CD14-positive monocyte (primary cell): ENCODE results near the gene LRP1B. TPM values are rescaled to one million over a fixed set of nuclear protein-coding genes. Genes with fewer than 3 reads are reported as not detected.

Experiments used
- DNase-seq, 3 donors: peaks; one replicate each; pipeline ENCODE4 v3.0.0-alpha.2; 2011 to 2022
- H2AFZ ChIP-seq: 2 replicates; pipeline ENCODE4 v1.6.0; 2012; ENCODE audit warnings: mild to moderate bottlenecking, low read depth, low read length, inconsistent platforms; ENCODE audit not compliant: insufficient read depth, poor library complexity, severe bottlenecking
- H3K27ac ChIP-seq, 2 donors: 1 replicate in 1 of 2; 2 replicates in 1 of 2; pipeline ENCODE4 v1.5.1; 2012 to 2013; ENCODE audit warnings: low read length in 2 of 2, control low read depth in 1 of 2, inconsistent platforms in 1 of 2, low read depth in 1 of 2, mild to moderate bottlenecking in 1 of 2
- H3K27me3 ChIP-seq, 2 donors: one replicate each; pipeline versions ENCODE4 v1.6.0 to v1.6.1; 2011 to 2013; ENCODE audit warnings: low read length in 2 of 2; ENCODE audit not compliant: control insufficient read depth in 2 of 2, insufficient read depth in 2 of 2
- H3K36me3 ChIP-seq, 2 donors: replicated peaks in 1 of 2; 1 replicate in 1 of 2; 2 replicates in 1 of 2; pipeline versions ENCODE4 v1.5.1 to v1.6.1; 2012 to 2013; ENCODE audit warnings: low read length in 2 of 2, control low read depth in 1 of 2, inconsistent platforms in 1 of 2, mild to moderate bottlenecking in 1 of 2; ENCODE audit not compliant: insufficient read depth in 2 of 2, control insufficient read depth in 1 of 2
- H3K4me1 ChIP-seq, 2 donors: 1 replicate in 1 of 2; 2 replicates in 1 of 2; pipeline versions ENCODE4 v1.5.1 to v1.6.1; 2012 to 2013; ENCODE audit warnings: low read length in 2 of 2, control low read depth in 1 of 2, inconsistent platforms in 1 of 2, mild to moderate bottlenecking in 1 of 2, moderate library complexity in 1 of 2; ENCODE audit not compliant: insufficient read depth in 2 of 2, control insufficient read depth in 1 of 2
- H3K4me2 ChIP-seq: replicated peaks from 2 replicates; pipeline ENCODE3; 2012; ENCODE audit warnings: low read length, moderate library complexity, mild to moderate bottlenecking; ENCODE audit not compliant: poor library complexity, severe bottlenecking; ENCODE audit errors: extremely low read depth
- H3K4me3 ChIP-seq, 3 experiments: fragments of 200-600 bp in 1 of 3; sonication (generic) in 1 of 3; replicated peaks in 1 of 3; 1 replicate in 2 of 3; 2 replicates in 1 of 3; pipeline ENCODE4 v1.5.1; 2011 to 2013; ENCODE audit warnings: low read length in 3 of 3, mild to moderate bottlenecking in 3 of 3, control low read depth in 2 of 3, low read depth in 2 of 3, inconsistent platforms in 1 of 3, moderate library complexity in 1 of 3
- H3K79me2 ChIP-seq: 2 replicates; pipeline ENCODE4 v1.6.0; 2012; ENCODE audit warnings: mild to moderate bottlenecking, control low read depth, inconsistent platforms, low read length, moderate library complexity; ENCODE audit not compliant: insufficient read depth
- H3K9ac ChIP-seq: 2 replicates; pipeline ENCODE4 v1.6.0; 2017; ENCODE audit warnings: low read length, mild to moderate bottlenecking; ENCODE audit not compliant: insufficient read depth, poor library complexity, severe bottlenecking
- H3K9me3 ChIP-seq, 2 donors: replicated peaks in 1 of 2; 1 replicate in 1 of 2; 2 replicates in 1 of 2; pipeline versions ENCODE4 v1.5.1 to v1.6.1; 2012 to 2013; ENCODE audit warnings: low read length in 2 of 2, control low read depth in 1 of 2; ENCODE audit not compliant: control insufficient read depth in 1 of 2, insufficient read depth in 1 of 2
- H4K20me1 ChIP-seq: 2 replicates; pipeline ENCODE4 v1.6.0; 2012; ENCODE audit warnings: mild to moderate bottlenecking, low read length, control low read depth, moderate library complexity; ENCODE audit not compliant: insufficient read depth
- H3K27ac Mint-ChIP-seq, 7 donors: one replicate each; pipeline ENCODE4 v1.8.0; 2020; ENCODE audit warnings: mild to moderate bottlenecking in 7 of 7, mixed read lengths in 7 of 7, moderate library complexity in 6 of 7, inconsistent platforms in 2 of 7
- H3K27me3 Mint-ChIP-seq, 3 donors: one replicate each; pipeline ENCODE4 v1.8.0; 2021 to 2022; ENCODE audit warnings: low read depth in 3 of 3, mild to moderate bottlenecking in 3 of 3, mixed read lengths in 3 of 3, moderate library complexity in 3 of 3, inconsistent platforms in 1 of 3
- H3K36me3 Mint-ChIP-seq, 2 donors: one replicate each; pipeline ENCODE4 v1.8.0; 2020; ENCODE audit warnings: mixed read lengths in 2 of 2, inconsistent platforms in 1 of 2, mild to moderate bottlenecking in 1 of 2
- H3K4me1 Mint-ChIP-seq: one replicate; pipeline ENCODE4 v1.8.0; 2020; ENCODE audit warnings: mild to moderate bottlenecking, mixed read lengths
- H3K4me3 Mint-ChIP-seq, 2 donors: one replicate each; pipeline ENCODE4 v1.8.0; 2020; ENCODE audit warnings: mild to moderate bottlenecking in 2 of 2, mixed read lengths in 2 of 2, moderate library complexity in 1 of 2
- H3K9me3 Mint-ChIP-seq, 7 donors: one replicate each; pipeline ENCODE4 v1.8.0; 2020 to 2022; ENCODE audit warnings: mixed read lengths in 7 of 7, mild to moderate bottlenecking in 6 of 7, moderate library complexity in 6 of 7, inconsistent platforms in 2 of 7
- WGBS: methylation state at CpG from one replicate; pipeline ENCODE4 v1.1.5; 2013; ENCODE audit warnings: missing lambda C conversion rate; ENCODE audit not compliant: insufficient coverage; 5-methylcytosine and 5-hydroxymethylcytosine counted together
- intact Hi-C, 2 donors: fragments of 100-400 bp; cut with micrococcal nuclease; formaldehyde crosslinking; loops; one replicate each; pipeline versions ENCODE4 v1.15.0 to v1.15.1; 2023
- polyA plus RNA-seq, 3 donors: library from polyadenylated mRNA; depleted of rRNA in 1 of 3; unstranded in 2 of 3; stranded (reverse) in 1 of 3; fragments of 300-500 nt in 2 of 3; fragments of >200 nt in 1 of 3; fragmentation: Illumina TruSeq in 2 of 3; gene quantifications; 1 replicate in 2 of 3; 2 replicates in 1 of 3; pipeline ENCODE4 v1.2.3, GENCODE V29; 2012 to 2021
- TF ChIP-seq, protein P1 (sequence below): fragments of 200-600 bp; IDR thresholded peaks from one replicate; pipeline ENCODE4 v1.8.0; 2022; ENCODE audit warnings: antibody characterized with exemption, mild to moderate bottlenecking

The LRP1B gene
- polyA plus RNA-seq, 3 donors = not detected

DNA sequence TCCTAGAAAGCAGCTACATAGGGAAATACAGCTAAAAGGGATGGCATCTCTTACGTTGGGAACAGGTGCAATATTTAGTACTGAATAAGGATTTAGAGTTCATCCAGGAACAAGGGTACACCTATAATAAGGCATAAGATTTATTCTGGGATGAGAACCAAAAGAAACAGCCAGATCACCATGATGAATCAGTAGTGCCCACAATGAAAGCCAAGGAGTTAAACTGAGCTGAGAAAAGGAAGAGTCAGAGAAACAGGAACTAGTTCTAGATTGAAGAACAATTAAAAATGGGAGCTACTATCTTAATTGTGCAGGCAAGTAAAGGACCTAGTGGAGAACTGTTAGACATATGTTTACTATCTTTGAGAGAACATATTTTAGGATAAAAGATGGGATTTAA lies 692.3 kb downstream of the LRP1B start:
- H3K9me3 Mint-ChIP-seq = peaks cover 0 to 10% (median 7%) of the 10 kb centered on the region in 7 donors
- DNase-seq = no peak
- Histone ChIP-seq H4K20me1 (no peaks in the 10 kb centered on the region), H3K9me3 (peaks cover 0 to 5% of the 10 kb centered on the region in 2 donors), H3K79me2 (no peaks in the 10 kb centered on the region), H3K36me3 (no peaks in the 10 kb centered on the region), H3K27me3 (no peaks in the 10 kb centered on the region), H3K9ac (no peak overlapping the region), H2AFZ (no peak overlapping the region), H3K27ac (no peak overlapping the region), H3K4me3 (no peak overlapping the region), H3K4me1 (no peaks in the 10 kb centered on the region), H3K4me2 (no peak overlapping the region)
- H3K4me3 Mint-ChIP-seq = no peak overlapping the region
- no peak overlapping the region for H3K27ac Mint-ChIP-seq
- intact Hi-C loops = no loop called here
- H3K36me3 Mint-ChIP-seq = no peaks in the 10 kb centered on the region
- no CpG with 5 or more reads among the region's 1 CpG for WGBS
- H3K4me1 Mint-ChIP-seq = no peaks in the 10 kb centered on the region
- no peaks in the 10 kb centered on the region for H3K27me3 Mint-ChIP-seq
- TF ChIP-seq, protein P1, sequence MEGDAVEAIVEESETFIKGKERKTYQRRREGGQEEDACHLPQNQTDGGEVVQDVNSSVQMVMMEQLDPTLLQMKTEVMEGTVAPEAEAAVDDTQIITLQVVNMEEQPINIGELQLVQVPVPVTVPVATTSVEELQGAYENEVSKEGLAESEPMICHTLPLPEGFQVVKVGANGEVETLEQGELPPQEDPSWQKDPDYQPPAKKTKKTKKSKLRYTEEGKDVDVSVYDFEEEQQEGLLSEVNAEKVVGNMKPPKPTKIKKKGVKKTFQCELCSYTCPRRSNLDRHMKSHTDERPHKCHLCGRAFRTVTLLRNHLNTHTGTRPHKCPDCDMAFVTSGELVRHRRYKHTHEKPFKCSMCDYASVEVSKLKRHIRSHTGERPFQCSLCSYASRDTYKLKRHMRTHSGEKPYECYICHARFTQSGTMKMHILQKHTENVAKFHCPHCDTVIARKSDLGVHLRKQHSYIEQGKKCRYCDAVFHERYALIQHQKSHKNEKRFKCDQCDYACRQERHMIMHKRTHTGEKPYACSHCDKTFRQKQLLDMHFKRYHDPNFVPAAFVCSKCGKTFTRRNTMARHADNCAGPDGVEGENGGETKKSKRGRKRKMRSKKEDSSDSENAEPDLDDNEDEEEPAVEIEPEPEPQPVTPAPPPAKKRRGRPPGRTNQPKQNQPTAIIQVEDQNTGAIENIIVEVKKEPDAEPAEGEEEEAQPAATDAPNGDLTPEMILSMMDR = no peak

DNA sequence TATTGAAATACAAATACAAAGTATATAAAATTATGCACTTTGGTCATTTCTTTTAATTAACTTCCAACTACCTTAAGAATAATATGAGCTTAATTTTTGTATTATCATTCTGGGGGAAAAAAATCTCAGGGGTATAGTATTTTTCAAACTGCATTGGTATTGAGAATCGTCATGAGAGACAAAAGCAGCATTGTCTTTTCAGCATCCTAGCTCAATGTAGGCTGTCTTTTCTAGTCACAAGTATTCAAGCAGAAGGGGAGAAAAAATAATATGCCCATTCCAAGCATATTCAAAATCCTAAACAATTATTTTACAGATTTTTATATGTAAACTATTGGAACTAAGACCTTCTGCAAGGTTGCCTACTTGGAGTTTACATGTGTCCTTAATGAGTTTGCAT lies 693.3 kb downstream of the LRP1B start:
- intact Hi-C loops = no loop called here
- Histone ChIP-seq H3K9me3 (peaks cover 0 to 5% of the 10 kb centered on the region in 2 donors), H3K79me2 (no peaks in the 10 kb centered on the region), H4K20me1 (no peaks in the 10 kb centered on the region), H3K4me3 (no peak overlapping the region), H3K27me3 (no peaks in the 10 kb centered on the region), H3K4me1 (no peaks in the 10 kb centered on the region), H3K4me2 (no peak overlapping the region), H2AFZ (no peak overlapping the region), H3K9ac (no peak overlapping the region), H3K36me3 (no peaks in the 10 kb centered on the region), H3K27ac (no peak overlapping the region)
- no CpG with 5 or more reads among the region's 1 CpG for WGBS
- no peaks in the 10 kb centered on the region for H3K36me3 Mint-ChIP-seq
- H3K27me3 Mint-ChIP-seq = no peaks in the 10 kb centered on the region
- no peak overlapping the region for H3K4me3 Mint-ChIP-seq
- H3K4me1 Mint-ChIP-seq = no peaks in the 10 kb centered on the region
- peaks cover 0 to 8% (median 7%) of the 10 kb centered on the region in 7 donors for H3K9me3 Mint-ChIP-seq
- H3K27ac Mint-ChIP-seq = no peak overlapping the region
- DNase-seq = no peak
- TF ChIP-seq, protein P1 = no peak
